Epithelial cell of prostate (primary cell): ENCODE results near the gene KLK15.
"Not testable (repeated sequence)": the region's sequence is repeated elsewhere in the genome, so short reads cannot be mapped to it uniquely, and the experiment has no call there.

ENCODE experiments used
- DNase-seq: peaks from one replicate; pipeline ENCODE4 v3.0.0-alpha.2; 2011; ENCODE audit warnings: low read depth, low spot score
- H3K27ac ChIP-seq: fragments of 450-650 bp; 2 replicates; pipeline ENCODE4 v1.5.1; 2017; ENCODE audit warnings: mild to moderate bottlenecking

The KLK15 gene

GRCh38 chr19:50822661-50823208 is 10.6 kb downstream of the KLK15 start:
- no peak overlapping the region for H3K27ac ChIP-seq
- DNase-seq: no peak

DNA sequence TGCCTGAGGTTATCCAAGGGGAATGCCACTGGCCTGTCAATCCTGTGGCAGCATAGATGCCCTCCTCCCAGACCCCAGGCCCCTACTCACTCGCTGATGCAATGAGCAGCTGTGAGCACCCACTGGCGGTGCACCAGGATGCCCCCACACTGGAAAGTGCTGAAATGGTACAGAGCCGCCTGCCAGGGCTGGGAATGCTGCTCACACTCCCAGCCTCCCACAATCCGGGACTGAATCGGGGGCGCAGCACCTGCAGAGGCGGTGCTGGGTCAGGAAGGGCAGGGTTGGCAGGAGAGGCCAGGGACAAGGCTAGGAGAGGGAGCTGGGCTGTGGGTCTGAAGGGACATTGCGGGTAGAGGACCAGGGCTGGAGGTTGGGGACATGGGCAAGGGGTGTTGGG is 11.8 kb downstream of the KLK15 start:
- no peak for DNase-seq
- H3K27ac ChIP-seq: no peak overlapping the region

DNA sequence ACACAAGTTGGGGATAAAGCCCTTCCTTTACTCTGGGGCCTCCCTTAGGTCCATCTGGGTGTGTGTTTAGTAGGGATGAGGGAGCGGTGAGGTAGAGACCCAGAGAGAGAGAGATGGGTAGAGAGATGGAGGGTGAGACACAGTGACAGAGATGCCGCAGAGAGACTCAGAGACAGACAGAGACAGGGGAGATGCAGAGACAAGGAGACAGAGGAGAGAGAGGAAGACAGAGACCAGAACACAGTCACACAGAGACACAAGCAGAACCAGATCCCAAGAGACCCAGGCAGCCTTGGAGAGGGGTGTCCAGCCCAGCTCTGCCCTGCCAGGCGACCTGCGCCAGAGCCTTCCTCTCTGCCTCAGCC is 12.1 kb downstream of the KLK15 start:
- no peak for DNase-seq
- H3K27ac ChIP-seq: no peak overlapping the region

GRCh38 chr19:50820549-50821247 is 12.7 kb downstream of the KLK15 start:
- H3K27ac ChIP-seq: no peak overlapping the region
- no peak for DNase-seq

- DNase-seq: no peak
- H3K27ac ChIP-seq: no peak overlapping the region
Observed at GRCh38 chr19:50820086-50820485, 13.3 kb downstream of the KLK15 start.

- DNase-seq: no peak
- no peak overlapping the region for H3K27ac ChIP-seq
Observed at GRCh38 chr19:50819636-50820035, 13.7 kb downstream of the KLK15 start.

DNA sequence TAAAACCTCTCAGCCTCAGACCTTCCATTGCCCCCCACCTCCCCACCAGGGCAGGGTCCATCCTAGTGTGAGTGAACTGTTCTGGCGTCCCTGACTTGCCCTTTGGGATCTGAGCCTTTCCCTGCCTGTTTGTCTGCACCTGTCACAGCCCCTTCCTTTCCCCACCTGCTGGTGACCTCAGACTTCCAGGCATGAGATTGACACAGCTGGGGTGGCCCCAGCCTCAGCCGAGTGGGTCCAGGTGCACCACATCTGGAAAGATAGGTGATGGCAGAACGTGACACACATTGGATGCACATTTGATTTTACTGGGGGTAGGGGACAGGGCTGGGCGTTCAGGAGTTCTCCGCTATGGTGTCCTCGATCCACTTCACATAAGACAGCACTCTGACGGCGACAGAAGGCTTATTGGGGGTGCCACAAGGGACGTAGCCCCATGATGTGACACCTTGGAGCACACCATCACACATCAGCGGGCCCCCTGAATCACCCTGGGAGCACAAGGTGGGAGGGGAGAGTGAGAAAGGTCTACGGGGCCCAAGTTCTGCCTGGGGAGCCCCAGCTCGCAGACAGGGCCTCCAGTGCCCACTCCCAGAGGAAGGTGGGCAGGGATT is 14.4 kb downstream of the KLK15 start:
- no peak overlapping the region for H3K27ac ChIP-seq
- no peak for DNase-seq

- no peak overlapping the region for H3K27ac ChIP-seq
- no peak for DNase-seq
Observed at GRCh38 chr19:50817941-50818858, 15.2 kb downstream of the KLK15 start.

DNA sequence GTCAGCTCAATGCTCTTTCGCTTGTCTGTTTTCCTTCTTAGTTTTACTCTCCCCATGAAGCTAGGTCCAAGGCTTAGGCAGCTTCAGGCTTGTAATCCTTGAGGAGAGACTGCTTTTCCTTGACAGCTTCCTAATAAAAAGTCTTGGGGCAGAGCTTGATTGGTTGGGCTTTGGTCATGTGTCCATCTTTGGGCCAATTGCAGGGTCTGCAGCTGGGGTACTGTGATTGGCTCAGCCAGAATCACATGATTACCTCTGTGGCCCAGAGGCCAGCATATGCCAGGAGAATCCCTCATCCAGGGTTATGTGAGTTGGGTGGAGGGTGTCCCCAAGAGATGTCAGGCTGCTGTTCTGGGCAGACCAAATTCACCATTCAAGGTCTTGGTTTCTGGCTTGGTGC is 17.9 kb downstream of the KLK15 start:
- DNase-seq: no peak
- H3K27ac ChIP-seq: no peak overlapping the region

DNA sequence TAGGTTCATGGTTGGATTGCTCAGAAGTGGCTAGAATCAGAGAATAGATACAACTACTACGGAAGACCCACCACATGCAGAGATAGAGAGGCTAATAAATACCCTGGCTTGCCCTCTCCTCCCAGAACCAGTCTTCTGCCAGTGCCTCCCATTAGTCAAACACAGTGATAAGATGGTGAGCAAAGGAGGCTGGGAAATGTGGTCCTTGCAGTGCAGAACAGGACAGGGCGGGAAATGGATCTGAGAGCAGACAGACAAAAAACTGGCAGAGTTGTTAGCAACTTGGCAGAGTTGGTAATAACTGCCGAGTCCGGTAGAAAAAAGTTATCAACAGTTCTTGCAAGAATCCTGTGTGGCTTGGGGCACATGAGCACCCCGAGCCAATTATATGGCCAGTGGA is 18.5 kb downstream of the KLK15 start:
- no peak for DNase-seq
- no peak overlapping the region for H3K27ac ChIP-seq

- H3K27ac ChIP-seq: no peak overlapping the region
- DNase-seq: no peak
Observed at GRCh38 chr19:50812474-50812873, 20.9 kb downstream of the KLK15 start.

GRCh38 chr19:50811622-50812238 is 21.6 kb downstream of the KLK15 start:
- H3K27ac ChIP-seq, DNase-seq: not testable (repeated sequence)

DNA sequence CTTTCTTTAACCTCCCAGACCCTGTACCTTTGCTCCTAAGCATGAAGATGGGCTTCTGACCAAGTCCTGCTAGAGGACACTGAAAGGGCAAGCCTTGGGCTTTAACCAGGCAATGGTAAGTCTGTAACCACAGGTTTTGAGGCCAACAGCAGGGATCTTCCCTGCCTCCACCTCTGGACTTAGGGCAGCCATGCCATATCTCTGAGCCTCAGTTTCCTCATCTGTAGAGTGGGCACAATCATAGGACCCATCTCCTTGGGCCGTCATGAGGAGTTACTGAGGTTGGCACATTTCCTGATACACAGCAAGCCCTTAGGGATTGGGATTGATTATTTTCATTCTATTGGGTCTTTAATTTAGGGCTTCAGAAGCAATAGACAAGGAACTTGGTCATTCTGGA is 24.5 kb downstream of the KLK15 start:
- H3K27ac ChIP-seq: no peak overlapping the region
- no peak for DNase-seq

- peak; percentile 93 for DNase-seq
- H3K27ac ChIP-seq: peak overlapping the region; percentile 94
Observed at GRCh38 chr19:50804420-50805272, 28.7 kb downstream of the KLK15 start.

DNA sequence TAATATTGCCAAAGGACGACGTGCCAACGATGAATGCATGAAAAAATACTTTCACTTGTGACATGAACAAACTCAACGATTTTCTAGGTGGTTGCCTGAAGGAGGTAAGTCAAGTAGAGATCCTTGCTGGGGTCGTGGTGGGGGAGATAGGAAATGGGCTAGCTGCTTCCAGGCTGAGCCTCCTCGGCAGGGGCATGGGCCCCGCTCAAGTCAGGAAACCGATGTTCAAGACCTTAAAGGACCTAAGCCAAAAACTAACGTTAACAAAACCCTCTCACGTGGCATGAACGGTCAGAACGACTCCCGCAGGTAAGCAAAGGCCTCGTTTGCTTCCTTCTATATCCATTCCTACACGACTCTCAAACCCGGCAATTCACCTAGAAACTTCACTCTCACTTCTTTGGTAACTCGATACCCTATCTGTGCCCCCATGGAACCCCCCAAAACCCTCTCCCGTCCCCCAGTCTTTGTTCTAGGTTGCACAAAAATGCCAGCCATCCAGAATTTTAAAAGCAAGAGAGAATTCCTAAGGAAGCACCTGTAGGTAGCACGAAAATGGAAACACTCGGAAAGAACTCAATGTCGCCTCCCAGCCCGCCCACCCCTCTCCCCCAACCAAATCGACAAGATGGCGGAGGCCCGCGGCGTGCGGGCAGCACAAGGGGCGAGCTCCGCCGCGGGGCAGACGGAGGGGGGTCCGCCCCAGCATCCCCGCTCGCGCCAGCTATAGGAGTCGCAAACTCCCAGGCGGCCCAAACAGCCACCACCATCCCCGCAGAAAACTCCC is 29.5 kb downstream of the KLK15 start:
- DNase-seq: no peak

GRCh38 chr19:50801107-50801506 is 32.3 kb downstream of the KLK15 start:
- DNase-seq: no peak

More for the DNA sequence above, 29.5 kb downstream of the KLK15 start:
- H3K27ac ChIP-seq: peak overlapping the region; percentile 94

DNA sequence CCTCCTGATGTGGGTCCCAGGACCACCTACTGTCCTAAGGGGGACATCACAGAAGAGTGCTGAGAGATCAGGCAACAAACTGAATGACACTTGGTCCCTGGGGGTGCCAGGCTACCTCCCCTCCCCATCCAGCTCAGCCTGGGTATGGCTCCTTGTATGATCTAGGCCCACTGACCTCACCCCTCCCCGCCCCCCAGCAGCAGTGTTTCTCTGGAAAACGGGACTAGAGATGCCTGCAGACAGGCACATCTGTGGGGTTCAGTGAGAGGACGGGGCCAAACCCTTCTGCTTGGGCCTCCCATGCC is 33.9 kb downstream of the KLK15 start:
- no peak for DNase-seq
- H3K27ac ChIP-seq: no peak overlapping the region

More at GRCh38 chr19:50801107-50801506, 32.3 kb downstream of the KLK15 start:
- H3K27ac ChIP-seq: no peak overlapping the region

- DNase-seq: no peak
- H3K27ac ChIP-seq: no peak overlapping the region
Observed at GRCh38 chr19:50798659-50799546, 34.5 kb downstream of the KLK15 start.
